KMS-11 (cell line): Measurements from ENCODE around the gene FOXL1.
A peak's percentile ranks its signal among the peaks of the same experiment; 100 is the strongest.

Source experiments
- H2AFZ ChIP-seq: fragments of 200-600 bp; sonication (generic); 2 replicates; pipeline ENCODE4 v1.6.1; 2016; ENCODE audit warnings: antibody characterized with exemption, mixed run types, low read depth
- H3K27ac ChIP-seq: fragments of 200-600 bp; sonication (generic); 2 replicates; pipeline ENCODE4 v1.6.1; 2016; ENCODE audit warnings: mild to moderate bottlenecking, mixed run types
- H3K27me3 ChIP-seq: fragments of 200-600 bp; sonication (generic); 2 replicates; pipeline ENCODE4 v1.6.1; 2017; ENCODE audit warnings: mild to moderate bottlenecking, low read depth, mixed run types, moderate library complexity; ENCODE audit not compliant: insufficient read depth
- H3K36me3 ChIP-seq: fragments of 200-600 bp; sonication (generic); 2 replicates; pipeline ENCODE4 v1.6.1; 2017; ENCODE audit warnings: mild to moderate bottlenecking, mixed run types; ENCODE audit not compliant: insufficient read depth
- H3K4me1 ChIP-seq: fragments of 200-600 bp; sonication (generic); 2 replicates; pipeline ENCODE4 v1.6.1; 2016; ENCODE audit warnings: mild to moderate bottlenecking, low read depth, mixed run types; ENCODE audit not compliant: poor library complexity, severe bottlenecking
- H3K4me2 ChIP-seq: fragments of 200-600 bp; sonication (generic); 2 replicates; pipeline ENCODE4 v1.7.0; 2016; ENCODE audit warnings: mild to moderate bottlenecking, mixed run types
- H3K4me3 ChIP-seq: fragments of 200-600 bp; sonication (generic); IDR thresholded peaks from 2 replicates; pipeline ENCODE4 v1.6.1; 2017; ENCODE audit warnings: low read depth, low read length, mixed read lengths; ENCODE audit not compliant: insufficient read depth
- H3K79me2 ChIP-seq: fragments of 200-600 bp; sonication (generic); 2 replicates; pipeline ENCODE4 v1.6.1; 2016; ENCODE audit warnings: low read depth, mixed run types; ENCODE audit not compliant: insufficient read depth
- H3K9ac ChIP-seq: fragments of 200-600 bp; sonication (generic); 2 replicates; pipeline ENCODE4 v1.6.1; 2016; ENCODE audit warnings: mild to moderate bottlenecking, mixed run types
- H4K20me1 ChIP-seq: fragments of 200-600 bp; sonication (generic); 2 replicates; pipeline ENCODE4 v1.6.1; 2016; ENCODE audit warnings: mild to moderate bottlenecking, mixed run types; ENCODE audit not compliant: insufficient read depth
- TF ChIP-seq, protein P1 (sequence below): fragments of 200-600 bp; sonication (generic); conservative IDR thresholded peaks from 2 replicates; pipeline ENCODE4 v1.6.1; 2017; ENCODE audit warnings: low read depth, mild to moderate bottlenecking, antibody characterized with exemption, low read length, moderate library complexity, mixed read lengths

The FOXL1 gene

DNA sequence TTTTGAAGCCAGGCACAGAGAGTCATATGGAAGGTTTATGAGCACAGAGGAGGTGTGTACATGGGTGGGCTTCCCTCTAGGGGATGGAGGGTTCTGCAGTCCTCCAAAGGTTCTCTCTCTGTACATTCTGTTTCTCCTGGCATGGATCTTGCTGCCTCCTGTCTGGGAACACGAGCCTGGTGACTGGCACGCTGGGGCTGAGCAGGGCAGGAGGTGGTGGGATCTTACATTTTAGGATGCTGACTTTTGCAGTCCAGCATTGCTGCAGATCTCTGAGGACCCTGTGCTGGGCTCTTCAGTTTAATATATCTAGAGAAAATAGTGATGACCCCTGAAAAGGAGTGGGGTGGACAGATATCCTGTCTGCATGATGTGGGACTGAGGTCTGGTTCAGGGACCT lies 23.0 kb downstream of the FOXL1 start:
- H3K36me3 ChIP-seq: no peaks in the 10 kb centered on the region
- H3K4me2 ChIP-seq: no peak overlapping the region
- no peak overlapping the region for H3K9ac ChIP-seq
- H3K4me1 ChIP-seq: no peaks in the 10 kb centered on the region
- no peaks in the 10 kb centered on the region for H3K79me2 ChIP-seq
- no peaks in the 10 kb centered on the region for H4K20me1 ChIP-seq
- no peak overlapping the region for H3K4me3 ChIP-seq
- TF ChIP-seq, protein P1, sequence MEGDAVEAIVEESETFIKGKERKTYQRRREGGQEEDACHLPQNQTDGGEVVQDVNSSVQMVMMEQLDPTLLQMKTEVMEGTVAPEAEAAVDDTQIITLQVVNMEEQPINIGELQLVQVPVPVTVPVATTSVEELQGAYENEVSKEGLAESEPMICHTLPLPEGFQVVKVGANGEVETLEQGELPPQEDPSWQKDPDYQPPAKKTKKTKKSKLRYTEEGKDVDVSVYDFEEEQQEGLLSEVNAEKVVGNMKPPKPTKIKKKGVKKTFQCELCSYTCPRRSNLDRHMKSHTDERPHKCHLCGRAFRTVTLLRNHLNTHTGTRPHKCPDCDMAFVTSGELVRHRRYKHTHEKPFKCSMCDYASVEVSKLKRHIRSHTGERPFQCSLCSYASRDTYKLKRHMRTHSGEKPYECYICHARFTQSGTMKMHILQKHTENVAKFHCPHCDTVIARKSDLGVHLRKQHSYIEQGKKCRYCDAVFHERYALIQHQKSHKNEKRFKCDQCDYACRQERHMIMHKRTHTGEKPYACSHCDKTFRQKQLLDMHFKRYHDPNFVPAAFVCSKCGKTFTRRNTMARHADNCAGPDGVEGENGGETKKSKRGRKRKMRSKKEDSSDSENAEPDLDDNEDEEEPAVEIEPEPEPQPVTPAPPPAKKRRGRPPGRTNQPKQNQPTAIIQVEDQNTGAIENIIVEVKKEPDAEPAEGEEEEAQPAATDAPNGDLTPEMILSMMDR: no peak
- no peak overlapping the region for H2AFZ ChIP-seq
- H3K27me3 ChIP-seq: peaks cover 3% of the 10 kb centered on the region; the same call in 1 of the 2 replicates
- no peak overlapping the region for H3K27ac ChIP-seq

DNA sequence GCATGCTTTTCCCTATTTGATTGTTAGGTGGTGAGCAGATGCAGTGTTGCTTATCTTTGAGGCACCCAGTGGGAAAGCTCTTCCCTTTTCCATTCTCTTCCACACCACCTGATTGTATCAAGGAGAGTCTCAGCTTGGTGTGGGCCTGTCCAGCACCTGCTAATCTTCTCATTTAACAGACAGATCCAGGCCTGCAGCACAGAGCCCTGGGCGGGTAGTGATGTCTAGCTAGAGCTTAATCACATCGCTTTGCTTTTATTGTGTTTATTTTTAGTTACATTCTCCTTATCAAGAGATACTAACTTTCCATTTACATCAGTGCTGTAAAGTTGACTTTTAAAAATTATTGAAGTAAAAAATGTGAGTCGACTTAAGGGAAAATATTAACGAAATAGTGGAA lies 24.2 kb downstream of the FOXL1 start:
- Histone ChIP-seq H3K4me1 (no peaks in the 10 kb centered on the region), H2AFZ (no peak overlapping the region), H4K20me1 (no peaks in the 10 kb centered on the region), H3K27ac (no peak overlapping the region), H3K27me3 (peaks cover 3% of the 10 kb centered on the region; the same call in 1 of the 2 replicates), H3K4me3 (no peak overlapping the region), H3K9ac (no peak overlapping the region), H3K79me2 (no peaks in the 10 kb centered on the region), H3K4me2 (no peak overlapping the region), H3K36me3 (no peaks in the 10 kb centered on the region)
- TF ChIP-seq, protein P1: no peak

DNA sequence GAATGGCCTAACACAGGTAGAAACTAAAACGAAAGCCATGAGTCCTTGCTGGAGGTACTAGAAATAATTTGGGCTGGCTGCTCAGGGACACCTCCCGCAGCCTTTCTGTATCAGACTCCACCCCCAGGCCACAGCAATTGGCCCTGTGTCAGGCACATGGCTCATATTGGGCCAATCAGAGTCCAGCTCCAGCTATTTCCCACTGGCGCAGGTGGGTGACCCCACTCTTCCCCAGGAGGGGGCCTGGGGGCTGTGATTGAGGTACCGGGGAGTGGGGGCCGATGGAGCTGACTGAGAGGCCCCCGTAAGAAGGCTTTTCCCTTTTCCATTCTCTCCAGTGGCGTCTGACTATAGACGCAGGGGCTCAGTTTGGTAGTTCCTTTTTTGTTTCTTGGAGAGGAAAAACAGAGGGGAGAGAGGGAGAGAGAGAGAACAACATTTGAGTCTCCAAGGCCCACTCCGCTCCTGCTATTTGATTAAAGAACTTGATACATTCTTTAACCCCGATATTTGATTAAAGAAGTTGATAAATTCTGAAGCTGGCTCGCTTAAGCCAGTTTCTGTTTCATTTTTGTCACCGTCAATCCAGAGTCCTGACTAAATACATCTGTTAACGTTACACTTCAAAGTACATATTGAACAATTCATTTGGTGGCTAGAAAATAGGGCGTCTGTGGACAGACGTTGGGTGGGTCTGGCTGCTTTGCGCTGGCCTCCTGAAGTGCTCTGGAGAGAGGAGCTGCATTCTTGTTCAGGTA lies 26.3 kb downstream of the FOXL1 start:
- TF ChIP-seq, protein P1: no peak
- no peaks in the 10 kb centered on the region for H3K79me2 ChIP-seq
- no peaks in the 10 kb centered on the region for H3K36me3 ChIP-seq
- no peak overlapping the region for H3K4me3 ChIP-seq
- no peaks in the 10 kb centered on the region for H3K4me1 ChIP-seq
- peak overlapping the region; percentile 60 for H3K4me2 ChIP-seq
- H3K27me3 ChIP-seq: peaks cover 3% of the 10 kb centered on the region; the same call in 1 of the 2 replicates
- H2AFZ ChIP-seq: peak overlapping the region; percentile 66
- no peak overlapping the region for H3K27ac ChIP-seq
- no peak overlapping the region for H3K9ac ChIP-seq
- H4K20me1 ChIP-seq: no peaks in the 10 kb centered on the region

DNA sequence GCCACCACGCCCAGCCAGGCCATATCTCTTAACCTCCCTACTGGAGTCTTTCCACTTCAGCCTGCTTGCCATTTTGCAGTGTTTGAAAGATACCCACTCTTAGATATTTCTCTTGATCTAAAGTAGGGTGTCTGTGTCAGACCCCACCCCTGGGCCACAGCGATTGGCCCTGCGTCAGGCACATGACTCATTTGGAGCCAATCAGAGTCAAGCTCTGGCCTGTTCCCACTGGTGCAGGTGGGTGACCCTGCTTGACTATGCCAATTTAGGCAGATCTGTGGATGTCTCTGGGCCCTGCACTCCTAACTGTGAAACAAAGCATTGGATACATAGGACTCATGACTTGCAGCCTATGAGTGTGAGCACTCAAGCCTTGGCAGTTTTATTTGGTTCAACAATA lies 27.6 kb downstream of the FOXL1 start:
- Histone ChIP-seq H3K4me2 (no peak overlapping the region), H2AFZ (no peak overlapping the region), H3K79me2 (no peaks in the 10 kb centered on the region), H3K9ac (no peak overlapping the region), H4K20me1 (no peaks in the 10 kb centered on the region), H3K27ac (no peak overlapping the region), H3K4me3 (no peak overlapping the region), H3K36me3 (no peaks in the 10 kb centered on the region), H3K4me1 (no peaks in the 10 kb centered on the region), H3K27me3 (peaks cover 3% of the 10 kb centered on the region; the same call in 1 of the 2 replicates)
- TF ChIP-seq, protein P1: no peak
